HG02970 (cell line): ENCODE measurements around the gene CMA1.
"Not testable (repeated sequence)": the region's sequence is repeated elsewhere in the genome, so short reads cannot be mapped to it uniquely, and the experiment has no call there.

Source experiments
- ATAC-seq: cut with Tn5 transposase; IDR thresholded peaks from one replicate; pipeline ENCODE4 v1.9.1; 2021; ENCODE audit warnings: mild to moderate bottlenecking, moderate library complexity, moderate number of reproducible peaks; ENCODE audit not compliant: unreplicated experiment, low FRiP score

Gene CMA1

GRCh38 chr14:24470450-24470849 lies 37.6 kb downstream of the CMA1 start:
- ATAC-seq = not testable (repeated sequence)

GRCh38 chr14:24465805-24466204 lies 42.3 kb downstream of the CMA1 start:
- ATAC-seq = no peak

GRCh38 chr14:24465368-24465767 lies 42.7 kb downstream of the CMA1 start:
- ATAC-seq = no peak

- ATAC-seq = no peak
Measured at GRCh38 chr14:24463884-24464785, 43.9 kb downstream of the CMA1 start.

- ATAC-seq = no peak
Measured at GRCh38 chr14:24463017-24463883, 44.8 kb downstream of the CMA1 start.

GRCh38 chr14:24461336-24461735 lies 46.7 kb downstream of the CMA1 start:
- ATAC-seq = no peak

- ATAC-seq = no peak
Measured at GRCh38 chr14:24459331-24459730, 48.7 kb downstream of the CMA1 start.

GRCh38 chr14:24458736-24459135 lies 49.3 kb downstream of the CMA1 start:
- ATAC-seq = no peak

- no peak for ATAC-seq
Measured at GRCh38 chr14:24456980-24457379, 51.1 kb downstream of the CMA1 start.
